MM.1S (cell line): ENCODE results near the gene SART3.

ENCODE experiments used
- CTCF ChIP-seq: fragments of 300-600 bp; sonication (generic); IDR thresholded peaks from 2 replicates; pipeline ENCODE4 v1.5.1; 2016; ENCODE audit warnings: antibody characterized with exemption, low read length, mixed read lengths
- EZH2 ChIP-seq: fragments of 300-600 bp; sonication (generic); optimal IDR thresholded peaks from 2 replicates; pipeline ENCODE3; 2017; ENCODE audit warnings: low read depth, mild to moderate bottlenecking, antibody characterized with exemption, low read length, mixed read lengths
- EZH2phosphoT487 ChIP-seq: fragments of 300-600 bp; sonication (generic); IDR thresholded peaks from 2 replicates; pipeline ENCODE4 v1.6.1; 2018; ENCODE audit warnings: antibody characterized with exemption, low read length

GRCh38 chr12:108582978-108583770, 22.2 kb upstream of the SART3 start:
- no peak for TF ChIP-seq EZH2
- TF ChIP-seq CTCF = no peak
- no peak for TF ChIP-seq EZH2phosphoT487
